ENCODE data around the gene KCNN2.

- TF ChIP-seq CTCF (IDR thresholded peaks at IDR 0.05 in 2 of 3, conservative IDR thresholded peaks at IDR 0.05 in 1 of 3; ENCODE audit: insufficient read depth in 2 of 3, low read depth in 1 of 3, low read length in 3 of 3) = no peak
- TF ChIP-seq MAX (CRISPR knock-in tag; IDR thresholded peaks at IDR 0.05) = no peak
- TF ChIP-seq ZNF717 (CRISPR knock-in tag; IDR thresholded peaks at IDR 0.05) = no peak
- TF ChIP-seq TAF1 (IDR thresholded peaks at IDR 0.05; ENCODE audit: control insufficient read depth, extremely low read depth, insufficient read depth, low read length, severe bottlenecking) = no peak
- TF ChIP-seq FOS (IDR thresholded peaks at IDR 0.05; ENCODE audit: extremely low read depth, insufficient read length) = no peak
- TF ChIP-seq ZFX (CRISPR knock-in tag; IDR thresholded peaks at IDR 0.05) = no peak
- TF ChIP-seq HDGF (IDR thresholded peaks at IDR 0.05) = no peak
- no peak for TF ChIP-seq FOXP4 (CRISPR knock-in tag; IDR thresholded peaks at IDR 0.05; ENCODE audit: borderline replicate concordance)
- no peak for TF ChIP-seq PPARD (CRISPR knock-in tag; IDR thresholded peaks at IDR 0.05)
Measured at GRCh38 chr5:114327474-114327873, 34.4 kb upstream of the KCNN2 start.

All from K562 (cell line).